Epithelial cell of proximal tubule (primary cell): ENCODE measurements around the gene RPUSD4. TPM values are rescaled to one million over a fixed set of nuclear protein-coding genes. Genes with fewer than 3 reads are reported as not detected.

Experiments
- DNase-seq: peaks from one replicate; pipeline ENCODE4 v3.0.0-alpha.2; 2011; ENCODE audit warnings: low read depth
- H3K4me3 ChIP-seq: 2 replicates; pipeline ENCODE4 v1.5.1; 2011; ENCODE audit warnings: low read depth, mild to moderate bottlenecking, low read length
- CTCF ChIP-seq: conservative IDR thresholded peaks from 2 replicates; pipeline ENCODE4 v1.5.1; 2012; ENCODE audit warnings: low read depth, mild to moderate bottlenecking, low read length
- total RNA-seq: library from RNA; depleted of rRNA; stranded (reverse); fragments of >200 nt; gene quantifications from 2 replicates; pipeline ENCODE4 v1.2.3, GENCODE V29; 2015

RPUSD4 gene
- total RNA-seq, 1 donor from 2014 or later: 18.2 TPM

- no peak for TF ChIP-seq CTCF
- DNase-seq: no peak
- no peak overlapping the region for H3K4me3 ChIP-seq
Measured at GRCh38 chr11:126163779-126164178, 47.7 kb downstream of the RPUSD4 start.

- peak; percentile 83 for DNase-seq
- TF ChIP-seq CTCF: peak; percentile 23
- no peak overlapping the region for H3K4me3 ChIP-seq
Measured at GRCh38 chr11:126163074-126163700, 48.3 kb downstream of the RPUSD4 start.

GRCh38 chr11:126162306-126163030, 49.0 kb downstream of the RPUSD4 start:
- no peak overlapping the region for H3K4me3 ChIP-seq
- TF ChIP-seq CTCF: no peak
- no peak for DNase-seq

- no peak for DNase-seq
- no peak overlapping the region for H3K4me3 ChIP-seq
- TF ChIP-seq CTCF: no peak
Measured at GRCh38 chr11:126161023-126161391, 50.4 kb downstream of the RPUSD4 start.

- H3K4me3 ChIP-seq: no peak overlapping the region
- no peak for TF ChIP-seq CTCF
- no peak for DNase-seq
Measured at GRCh38 chr11:126160345-126161022, 51.0 kb downstream of the RPUSD4 start.

GRCh38 chr11:126159719-126160344, 51.6 kb downstream of the RPUSD4 start:
- no peak for TF ChIP-seq CTCF
- no peak for DNase-seq
- no peak overlapping the region for H3K4me3 ChIP-seq
